ENCODE results near the gene APOM.

GRCh38 chr6:31631681-31632278 is 23.9 kb upstream of the APOM start:
- no peak for TF ChIP-seq POLR2A (IDR thresholded peaks at IDR 0.05)
- TF ChIP-seq, protein P1, sequence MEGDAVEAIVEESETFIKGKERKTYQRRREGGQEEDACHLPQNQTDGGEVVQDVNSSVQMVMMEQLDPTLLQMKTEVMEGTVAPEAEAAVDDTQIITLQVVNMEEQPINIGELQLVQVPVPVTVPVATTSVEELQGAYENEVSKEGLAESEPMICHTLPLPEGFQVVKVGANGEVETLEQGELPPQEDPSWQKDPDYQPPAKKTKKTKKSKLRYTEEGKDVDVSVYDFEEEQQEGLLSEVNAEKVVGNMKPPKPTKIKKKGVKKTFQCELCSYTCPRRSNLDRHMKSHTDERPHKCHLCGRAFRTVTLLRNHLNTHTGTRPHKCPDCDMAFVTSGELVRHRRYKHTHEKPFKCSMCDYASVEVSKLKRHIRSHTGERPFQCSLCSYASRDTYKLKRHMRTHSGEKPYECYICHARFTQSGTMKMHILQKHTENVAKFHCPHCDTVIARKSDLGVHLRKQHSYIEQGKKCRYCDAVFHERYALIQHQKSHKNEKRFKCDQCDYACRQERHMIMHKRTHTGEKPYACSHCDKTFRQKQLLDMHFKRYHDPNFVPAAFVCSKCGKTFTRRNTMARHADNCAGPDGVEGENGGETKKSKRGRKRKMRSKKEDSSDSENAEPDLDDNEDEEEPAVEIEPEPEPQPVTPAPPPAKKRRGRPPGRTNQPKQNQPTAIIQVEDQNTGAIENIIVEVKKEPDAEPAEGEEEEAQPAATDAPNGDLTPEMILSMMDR (IDR thresholded peaks at IDR 0.05 in 4 of 5, conservative IDR thresholded peaks at IDR 0.05 in 1 of 5), result no peak
